ENCODE measurements around the gene MDFI. TPM values are rescaled to one million over a fixed set of nuclear protein-coding genes. Genes with fewer than 3 reads are reported as not detected.

The MDFI gene
- total and polyA plus RNA-seq, 9 of the 15 experiments (the other 6 are each of a cell fraction or from before 2014, with no cell fraction given) = not detected

DNA sequence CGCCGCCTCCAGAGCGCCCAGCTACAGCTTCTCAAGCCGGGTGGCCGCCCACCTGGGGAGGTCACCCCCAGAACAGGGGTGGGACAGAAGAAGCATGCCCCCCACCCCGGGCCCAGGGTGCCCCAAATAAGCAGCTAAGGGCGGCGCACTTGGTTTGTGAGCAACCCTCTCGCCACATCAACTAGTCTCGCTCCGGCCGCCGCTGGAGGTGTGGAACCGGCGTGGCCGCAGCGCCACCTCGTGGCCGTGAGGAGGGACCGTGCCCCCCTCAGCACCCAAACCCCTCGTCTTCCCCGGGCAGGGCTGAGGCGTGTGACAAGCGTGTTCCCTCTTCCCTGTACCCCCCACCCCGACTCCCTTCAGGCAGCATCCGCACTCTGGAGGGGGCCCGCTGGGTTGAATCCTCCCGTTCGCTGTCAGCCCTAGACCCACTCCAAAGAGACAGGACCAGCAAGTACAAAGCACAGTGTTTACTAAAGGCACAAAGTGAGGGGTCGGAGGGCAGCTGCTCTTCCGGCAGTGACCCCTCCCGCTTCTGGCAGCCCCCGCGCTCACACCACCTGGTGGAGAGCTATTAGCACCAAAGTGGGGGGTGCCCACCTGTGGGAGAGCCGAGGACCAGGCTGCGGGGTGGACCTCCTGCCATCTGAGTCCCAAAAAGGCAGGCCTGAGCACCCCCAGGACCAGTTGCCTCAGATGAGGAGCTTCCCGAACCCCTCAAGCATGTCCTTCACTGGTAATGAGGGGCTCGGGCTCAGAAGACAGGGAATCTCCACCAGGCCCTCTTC, 45.4 kb downstream of the MDFI start (continued):
- TF ChIP-seq, protein P1, sequence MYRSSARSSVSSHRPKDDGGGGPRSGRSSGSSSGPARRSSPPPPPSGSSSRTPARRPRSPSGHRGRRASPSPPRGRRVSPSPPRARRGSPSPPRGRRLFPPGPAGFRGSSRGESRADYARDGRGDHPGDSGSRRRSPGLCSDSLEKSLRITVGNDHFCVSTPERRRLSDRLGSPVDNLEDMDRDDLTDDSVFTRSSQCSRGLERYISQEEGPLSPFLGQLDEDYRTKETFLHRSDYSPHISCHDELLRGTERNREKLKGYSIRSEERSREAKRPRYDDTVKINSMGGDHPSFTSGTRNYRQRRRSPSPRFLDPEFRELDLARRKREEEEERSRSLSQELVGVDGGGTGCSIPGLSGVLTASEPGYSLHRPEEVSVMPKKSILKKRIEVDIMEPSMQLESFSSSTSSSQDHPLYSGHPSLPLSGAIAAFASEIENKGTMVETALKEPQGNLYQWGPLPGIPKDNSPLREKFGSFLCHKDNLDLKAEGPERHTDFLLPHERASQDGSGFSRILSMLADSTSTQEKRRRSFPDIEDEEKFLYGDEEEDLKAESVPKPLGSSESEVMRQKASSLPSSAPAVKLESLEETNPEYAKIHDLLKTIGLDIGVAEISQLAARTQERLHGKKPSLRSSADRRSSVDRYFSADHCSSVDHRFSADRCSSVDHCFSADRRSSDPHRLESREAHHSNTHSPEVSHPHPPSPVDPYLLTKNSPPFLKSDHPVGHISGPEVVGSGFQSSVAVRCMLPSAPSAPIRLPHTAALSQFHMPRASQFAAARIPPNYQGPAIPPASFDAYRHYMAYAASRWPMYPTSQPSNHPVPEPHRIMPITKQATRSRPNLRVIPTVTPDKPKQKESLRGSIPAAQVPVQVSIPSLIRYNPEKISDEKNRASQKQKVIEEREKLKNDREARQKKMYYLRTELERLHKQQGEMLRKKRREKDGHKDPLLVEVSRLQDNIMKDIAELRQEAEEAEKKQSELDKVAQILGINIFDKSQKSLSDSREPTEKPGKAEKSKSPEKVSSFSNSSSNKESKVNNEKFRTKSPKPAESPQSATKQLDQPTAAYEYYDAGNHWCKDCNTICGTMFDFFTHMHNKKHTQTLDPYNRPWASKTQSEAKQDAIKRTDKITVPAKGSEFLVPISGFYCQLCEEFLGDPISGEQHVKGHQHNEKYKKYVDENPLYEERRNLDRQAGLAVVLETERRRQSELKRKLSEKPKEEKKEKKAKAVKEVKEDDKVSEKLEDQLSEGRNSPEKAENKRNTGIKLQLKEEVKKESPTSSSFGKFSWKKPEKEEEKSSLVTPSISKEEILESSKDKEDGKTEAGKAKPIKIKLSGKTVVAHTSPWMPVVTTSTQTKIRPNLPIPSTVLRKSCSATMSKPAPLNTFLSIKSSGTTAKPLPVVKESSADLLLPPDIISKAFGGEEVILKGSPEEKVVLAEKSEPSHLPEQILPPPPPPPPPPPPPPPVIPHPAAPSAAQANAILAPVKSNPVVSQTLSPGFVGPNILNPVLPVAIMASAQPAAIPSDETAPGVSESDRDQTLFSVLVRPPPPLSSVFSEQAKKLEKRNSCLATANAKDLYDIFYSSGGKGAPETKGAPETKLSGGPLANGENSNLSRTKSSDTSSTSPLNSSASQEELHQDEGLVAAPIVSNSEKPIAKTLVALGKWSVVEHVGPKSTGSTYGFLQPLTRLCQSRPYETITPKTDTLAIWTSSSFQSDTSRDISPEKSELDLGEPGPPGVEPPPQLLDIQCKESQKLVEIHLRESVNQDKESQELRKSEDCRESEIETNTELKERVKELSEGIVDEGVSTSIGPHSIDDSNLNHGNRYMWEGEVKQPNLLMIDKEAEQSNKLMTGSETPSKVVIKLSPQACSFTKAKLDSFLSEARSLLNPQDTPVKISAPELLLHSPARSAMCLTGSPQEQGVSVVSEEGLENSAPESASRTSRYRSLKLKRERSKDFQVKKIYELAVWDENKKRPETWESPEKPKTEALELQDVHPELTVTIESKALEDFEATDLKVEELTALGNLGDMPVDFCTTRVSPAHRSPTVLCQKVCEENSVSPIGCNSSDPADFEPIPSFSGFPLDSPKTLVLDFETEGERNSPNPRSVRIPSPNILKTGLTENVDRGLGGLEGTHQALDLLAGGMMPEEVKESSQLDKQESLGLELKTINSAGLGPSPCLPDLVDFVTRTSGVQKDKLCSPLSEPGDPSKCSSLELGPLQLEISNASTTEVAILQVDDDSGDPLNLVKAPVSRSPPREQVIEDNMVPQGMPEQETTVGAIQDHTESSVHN (IDR thresholded peaks at IDR 0.05; ENCODE audit: borderline replicate concordance in 1 of 2, low read depth in 1 of 2) = no peak
- 0 out of 2 replicates have a peak, but pooled peaks have one; percentile 54 for TF ChIP-seq HIVEP1 (CRISPR knock-in tag; IDR thresholded peaks at IDR 0.05)
- TF ChIP-seq, protein P2, sequence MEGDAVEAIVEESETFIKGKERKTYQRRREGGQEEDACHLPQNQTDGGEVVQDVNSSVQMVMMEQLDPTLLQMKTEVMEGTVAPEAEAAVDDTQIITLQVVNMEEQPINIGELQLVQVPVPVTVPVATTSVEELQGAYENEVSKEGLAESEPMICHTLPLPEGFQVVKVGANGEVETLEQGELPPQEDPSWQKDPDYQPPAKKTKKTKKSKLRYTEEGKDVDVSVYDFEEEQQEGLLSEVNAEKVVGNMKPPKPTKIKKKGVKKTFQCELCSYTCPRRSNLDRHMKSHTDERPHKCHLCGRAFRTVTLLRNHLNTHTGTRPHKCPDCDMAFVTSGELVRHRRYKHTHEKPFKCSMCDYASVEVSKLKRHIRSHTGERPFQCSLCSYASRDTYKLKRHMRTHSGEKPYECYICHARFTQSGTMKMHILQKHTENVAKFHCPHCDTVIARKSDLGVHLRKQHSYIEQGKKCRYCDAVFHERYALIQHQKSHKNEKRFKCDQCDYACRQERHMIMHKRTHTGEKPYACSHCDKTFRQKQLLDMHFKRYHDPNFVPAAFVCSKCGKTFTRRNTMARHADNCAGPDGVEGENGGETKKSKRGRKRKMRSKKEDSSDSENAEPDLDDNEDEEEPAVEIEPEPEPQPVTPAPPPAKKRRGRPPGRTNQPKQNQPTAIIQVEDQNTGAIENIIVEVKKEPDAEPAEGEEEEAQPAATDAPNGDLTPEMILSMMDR (IDR thresholded peaks at IDR 0.05 in 2 of 3, conservative IDR thresholded peaks at IDR 0.05 in 1 of 3; ENCODE audit: insufficient read depth in 2 of 3, low read depth in 1 of 3, low read length in 3 of 3) = peak; percentile 93 to 97 (median 95)
- no peak for TF ChIP-seq ZNF830 (CRISPR knock-in tag; IDR thresholded peaks at IDR 0.05)
- TF ChIP-seq, protein P3, sequence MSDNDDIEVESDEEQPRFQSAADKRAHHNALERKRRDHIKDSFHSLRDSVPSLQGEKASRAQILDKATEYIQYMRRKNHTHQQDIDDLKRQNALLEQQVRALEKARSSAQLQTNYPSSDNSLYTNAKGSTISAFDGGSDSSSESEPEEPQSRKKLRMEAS (CRISPR knock-in tag; IDR thresholded peaks at IDR 0.05) = peak; percentile 45; the same call in 1 of the 2 replicates
- TF ChIP-seq CREM (IDR thresholded peaks at IDR 0.05; ENCODE audit: low read depth) = peak; percentile 57; the same call in 1 of the 2 replicates
- peak in 1 of 2 experiments; percentile 44; a peak in 1 of 4 replicates for TF ChIP-seq TBL1XR1 (IDR thresholded peaks at IDR 0.05; ENCODE audit: low read length in 2 of 2)
- TF ChIP-seq SMC3 (conservative IDR thresholded peaks at IDR 0.05; ENCODE audit: insufficient read depth, low read depth, low read length) = peak; percentile 96
- TF ChIP-seq ZNF41 (CRISPR knock-in tag; conservative IDR thresholded peaks at IDR 0.05) = no peak
- TF ChIP-seq, protein P4, sequence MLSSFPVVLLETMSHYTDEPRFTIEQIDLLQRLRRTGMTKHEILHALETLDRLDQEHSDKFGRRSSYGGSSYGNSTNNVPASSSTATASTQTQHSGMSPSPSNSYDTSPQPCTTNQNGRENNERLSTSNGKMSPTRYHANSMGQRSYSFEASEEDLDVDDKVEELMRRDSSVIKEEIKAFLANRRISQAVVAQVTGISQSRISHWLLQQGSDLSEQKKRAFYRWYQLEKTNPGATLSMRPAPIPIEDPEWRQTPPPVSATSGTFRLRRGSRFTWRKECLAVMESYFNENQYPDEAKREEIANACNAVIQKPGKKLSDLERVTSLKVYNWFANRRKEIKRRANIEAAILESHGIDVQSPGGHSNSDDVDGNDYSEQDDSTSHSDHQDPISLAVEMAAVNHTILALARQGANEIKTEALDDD (IDR thresholded peaks at IDR 0.05) = peak; percentile 19; the same call in 1 of the 2 replicates
- peak in 1 of 3 experiments; percentile 45 for TF ChIP-seq YY1 (IDR thresholded peaks at IDR 0.05; ENCODE audit: borderline replicate concordance in 1 of 3, control insufficient read depth in 1 of 3, extremely low read depth in 1 of 3, insufficient read depth in 3 of 3, insufficient read length in 1 of 3, insufficient replicate concordance in 2 of 3, low read depth in 1 of 3, low read length in 2 of 3)
- peak; percentile 62 for TF ChIP-seq POLR2G (IDR thresholded peaks at IDR 0.05; ENCODE audit: low read depth, low read length)
- peak; percentile 87 for TF ChIP-seq ZBTB7A (IDR thresholded peaks at IDR 0.05; ENCODE audit: borderline replicate concordance, control insufficient read depth, low read depth, low read length)
- no peak for TF ChIP-seq ELF4 (CRISPR knock-in tag; IDR thresholded peaks at IDR 0.05)
